GM21576 (cell line): ENCODE results near the gene RPS6KC1.
"Not testable (repeated sequence)": the region's sequence is repeated elsewhere in the genome, so short reads cannot be mapped to it uniquely, and the experiment has no call there.

ENCODE experiments used
- ATAC-seq: cut with Tn5 transposase; IDR thresholded peaks from one replicate; pipeline ENCODE4 v1.9.1; 2021; ENCODE audit warnings: mild to moderate bottlenecking, moderate library complexity; ENCODE audit not compliant: unreplicated experiment

Gene RPS6KC1

DNA sequence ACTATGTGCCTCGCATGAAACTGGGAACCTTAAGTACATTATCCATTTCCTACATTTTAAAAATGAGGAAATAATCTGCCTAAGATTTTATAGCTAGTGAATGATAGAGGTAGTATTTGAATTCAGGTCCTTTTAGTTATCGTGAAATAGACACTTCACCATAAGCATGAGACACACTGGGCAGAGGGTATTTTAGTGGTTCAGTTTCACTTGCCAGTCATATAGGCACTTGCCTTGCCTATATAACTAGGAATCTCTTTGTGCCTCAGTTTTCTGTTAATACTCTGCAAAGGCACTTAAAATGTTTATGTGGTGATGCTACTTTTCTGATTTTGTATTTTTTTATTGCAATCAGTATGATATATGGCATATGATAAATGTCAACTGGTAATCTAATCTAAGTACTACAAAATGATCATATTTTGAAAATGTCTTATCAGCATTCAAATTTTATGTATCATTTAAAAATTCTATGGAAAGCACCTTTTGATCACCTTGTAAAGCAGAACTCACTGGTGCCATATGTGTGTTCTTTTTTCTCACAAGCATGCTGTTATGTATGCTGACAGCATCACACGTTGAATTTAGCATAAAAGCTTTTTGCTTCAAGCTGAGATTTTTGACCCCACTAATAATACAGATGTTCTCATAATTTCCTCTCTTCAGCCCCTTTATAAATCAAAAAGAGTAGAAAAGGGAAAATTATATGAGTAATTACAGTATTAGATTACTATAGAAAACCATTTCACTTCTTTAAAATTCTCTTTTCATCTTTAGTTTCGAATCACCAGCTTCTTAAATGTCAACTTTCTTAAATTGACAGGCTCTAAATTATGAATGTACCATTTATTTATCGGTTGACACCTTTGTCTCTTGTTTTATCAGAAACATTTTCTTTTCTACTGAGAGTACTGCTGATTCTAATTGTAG is 52.6 kb downstream of the RPS6KC1 start:
- no peak for ATAC-seq

DNA sequence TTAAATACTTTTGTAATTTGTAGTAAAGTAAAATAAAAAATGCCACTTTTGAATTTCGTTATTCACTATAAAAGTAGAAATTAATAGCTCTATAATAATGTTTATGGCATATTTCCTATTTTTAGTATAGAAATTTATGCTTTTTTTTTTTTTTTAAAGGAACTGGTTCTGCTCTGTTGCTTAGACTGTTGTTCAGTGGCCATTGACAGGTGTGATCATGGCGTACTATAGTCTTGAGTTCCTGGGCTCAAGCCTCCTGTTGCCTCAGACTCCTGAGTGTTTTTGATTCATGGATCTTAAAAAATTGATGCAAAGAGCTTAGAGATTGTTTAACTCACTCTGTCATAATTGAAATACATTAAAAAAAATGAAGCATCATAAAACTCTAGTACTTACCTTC is 53.6 kb downstream of the RPS6KC1 start:
- no peak for ATAC-seq

DNA sequence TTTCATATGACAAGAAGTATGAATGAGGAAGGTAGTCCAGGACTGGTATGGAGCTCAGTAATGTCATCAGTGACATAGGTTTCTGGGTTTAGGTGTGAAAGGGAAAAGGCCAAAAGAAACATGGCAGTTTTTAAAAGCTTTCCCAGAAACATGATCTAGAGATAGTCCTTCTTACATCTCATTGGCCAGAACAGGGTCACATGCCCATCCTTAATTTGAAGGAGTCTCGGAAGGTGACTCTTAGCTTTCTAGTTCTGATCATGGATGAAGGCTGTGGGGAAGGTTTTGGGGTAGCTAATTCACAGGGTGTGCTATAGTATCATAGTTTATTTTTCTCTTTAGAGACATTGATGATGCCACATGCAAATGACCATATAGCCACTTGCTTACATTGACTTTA is 55.3 kb downstream of the RPS6KC1 start:
- no peak for ATAC-seq

DNA sequence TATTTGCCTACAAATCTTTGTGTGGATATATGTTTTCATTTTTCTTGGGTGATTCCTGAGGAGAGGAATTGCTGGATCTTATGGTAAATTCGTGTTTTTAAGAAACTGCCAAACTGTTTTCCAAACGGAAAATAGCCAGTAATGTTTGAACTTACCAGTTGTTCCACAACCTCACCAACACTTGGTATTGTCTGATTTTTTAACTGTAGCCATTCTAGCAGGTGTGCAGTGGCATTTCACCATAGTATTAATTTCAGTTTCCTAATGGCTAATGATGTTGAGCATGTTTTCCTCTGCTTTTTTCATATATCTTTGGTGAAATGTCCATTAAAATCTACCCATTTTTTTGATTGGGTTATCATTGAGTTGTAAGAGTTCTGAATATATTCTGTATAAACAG is 56.6 kb downstream of the RPS6KC1 start:
- no peak for ATAC-seq

DNA sequence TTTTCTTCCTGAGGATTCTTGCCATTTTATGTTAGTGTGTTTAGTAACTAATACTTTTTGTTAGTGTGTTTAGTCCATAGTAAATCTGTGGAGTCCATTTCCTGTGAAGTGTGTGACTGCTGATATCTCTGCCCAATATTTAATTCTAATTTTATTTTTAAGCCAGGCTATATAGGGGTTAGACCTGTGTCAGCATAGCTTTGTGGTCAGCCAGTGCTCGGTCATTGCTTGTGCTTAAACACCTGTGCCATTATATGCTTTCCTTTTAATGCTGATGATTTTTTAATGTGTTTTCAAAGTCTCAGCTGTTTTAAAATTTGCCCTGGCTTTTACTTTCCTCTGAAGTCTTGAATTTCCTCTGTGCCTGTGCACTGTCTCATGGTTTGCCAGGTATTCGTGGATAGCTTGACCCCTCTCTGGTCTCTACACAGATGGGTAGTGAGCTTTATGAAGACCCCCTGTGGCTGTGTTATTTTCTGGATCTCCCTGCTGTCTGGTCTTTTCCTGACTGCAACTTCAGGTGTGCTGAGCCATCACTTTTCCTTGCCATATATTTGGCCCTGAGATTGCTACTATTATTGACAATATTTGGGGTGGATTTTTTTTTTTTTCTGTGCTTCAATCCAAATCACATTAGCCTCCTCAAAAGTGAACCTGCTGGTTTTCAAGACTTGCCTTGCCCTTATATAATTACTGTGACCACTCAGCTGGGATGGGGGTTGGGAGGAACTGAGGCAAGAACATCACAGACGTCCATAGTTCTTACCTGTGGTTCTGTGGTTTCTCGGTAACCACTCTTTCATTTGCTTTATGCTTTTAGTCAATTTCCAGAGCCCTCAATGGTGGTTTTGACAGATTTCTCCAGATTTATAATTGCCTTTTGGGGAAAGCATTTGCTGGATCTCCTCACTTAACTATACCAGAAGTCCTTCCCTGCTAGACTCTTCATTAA is 59.6 kb downstream of the RPS6KC1 start:
- peak; percentile 90 for ATAC-seq

DNA sequence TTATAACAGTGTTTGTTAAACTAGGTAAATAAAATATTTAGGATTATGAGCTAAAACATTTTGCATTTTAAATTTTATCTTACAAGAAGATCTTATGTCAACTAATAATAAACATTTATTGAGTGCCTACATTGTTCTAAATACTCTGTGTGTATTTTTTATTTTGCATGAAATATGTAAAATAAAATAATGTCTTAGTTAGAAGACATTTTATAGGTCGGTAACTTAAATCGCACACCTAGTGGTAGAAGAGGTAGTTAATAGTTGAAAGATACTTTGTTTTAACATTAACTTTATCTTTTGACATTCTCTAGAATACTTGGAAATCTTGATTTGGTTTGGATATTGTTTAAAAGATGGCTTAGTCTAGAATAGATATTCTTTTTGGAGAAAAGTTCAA is 60.5 kb downstream of the RPS6KC1 start:
- ATAC-seq = no peak

DNA sequence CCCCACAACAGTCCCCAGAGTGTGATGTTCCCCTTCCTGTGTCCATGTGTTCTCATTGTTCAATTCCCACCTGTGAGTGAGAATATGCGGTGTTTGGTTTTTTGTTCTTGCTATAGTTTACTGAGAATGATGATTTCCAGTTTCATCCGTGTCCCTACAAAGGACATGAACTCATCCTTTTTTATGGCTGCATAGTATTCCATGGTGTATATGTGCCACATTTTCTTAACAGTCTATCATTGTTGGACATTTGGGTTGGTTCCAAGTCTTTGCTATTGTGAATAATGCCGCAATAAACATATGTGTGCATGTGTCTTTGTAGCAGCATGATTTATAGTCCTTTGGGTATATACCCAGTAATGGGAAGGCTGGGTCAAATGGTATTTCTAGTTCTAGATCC is 61.7 kb downstream of the RPS6KC1 start:
- ATAC-seq = not testable (repeated sequence)

DNA sequence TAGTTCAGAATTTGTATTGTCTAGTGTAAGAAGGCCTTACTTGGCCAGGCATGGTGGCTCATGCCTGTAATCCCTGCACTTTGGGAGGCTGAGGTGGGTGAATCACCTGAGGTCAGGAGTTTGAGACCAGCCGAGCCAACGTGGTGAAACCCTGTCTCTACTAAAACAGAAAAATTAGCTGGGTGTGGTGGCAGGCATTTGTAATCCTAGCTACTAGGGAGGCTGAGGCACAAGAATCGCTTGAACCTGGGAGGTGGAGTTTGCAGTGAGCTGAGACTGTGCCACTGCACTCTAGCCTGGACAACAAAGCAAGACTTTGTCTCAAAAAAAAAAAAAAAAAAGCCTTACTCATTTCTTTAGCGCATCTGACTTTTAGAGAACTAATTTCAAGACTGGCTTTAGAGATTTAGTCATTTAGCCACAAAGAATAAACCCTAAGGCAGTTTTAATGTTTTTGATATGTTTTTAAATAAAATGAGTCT is 66.7 kb downstream of the RPS6KC1 start:
- ATAC-seq = not testable (repeated sequence)

DNA sequence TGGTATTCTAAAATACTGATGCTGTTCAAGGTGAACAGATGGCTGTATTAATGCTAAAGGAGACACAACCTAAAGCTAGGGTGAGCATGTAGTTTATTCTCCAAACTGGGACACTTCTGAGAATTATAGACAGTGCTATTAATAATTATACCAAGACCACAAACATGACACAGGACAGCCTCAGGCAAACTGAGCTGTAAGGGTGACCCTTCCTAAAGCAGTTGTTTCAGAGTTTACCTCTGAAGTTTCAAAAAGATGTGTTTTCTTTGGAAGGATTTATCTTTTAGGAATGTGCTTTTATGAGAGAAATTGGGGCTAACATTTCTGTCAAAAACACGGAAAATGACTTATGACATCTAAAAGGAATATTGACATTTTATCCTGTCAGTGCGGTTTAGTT is 68.8 kb downstream of the RPS6KC1 start:
- ATAC-seq = no peak

DNA sequence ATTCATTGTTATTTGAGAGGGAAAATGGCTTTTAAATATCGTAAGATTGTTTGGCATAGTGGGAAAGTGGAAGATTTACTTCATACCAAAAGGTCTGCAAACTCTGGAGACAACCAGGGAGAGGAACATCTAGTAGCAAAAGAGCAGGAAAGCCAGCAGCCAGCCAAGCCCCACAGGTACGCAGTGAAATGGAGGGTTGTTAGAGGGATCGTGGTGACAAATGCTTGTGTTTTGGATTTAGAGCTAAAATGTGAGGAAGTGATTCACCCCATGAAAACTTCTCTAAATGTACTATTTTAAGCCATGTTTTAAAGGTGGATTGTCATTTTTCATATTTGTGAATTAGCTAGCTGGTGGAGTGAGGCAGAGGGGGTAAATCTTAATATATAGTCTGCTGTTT is 69.3 kb downstream of the RPS6KC1 start:
- ATAC-seq = no peak

DNA sequence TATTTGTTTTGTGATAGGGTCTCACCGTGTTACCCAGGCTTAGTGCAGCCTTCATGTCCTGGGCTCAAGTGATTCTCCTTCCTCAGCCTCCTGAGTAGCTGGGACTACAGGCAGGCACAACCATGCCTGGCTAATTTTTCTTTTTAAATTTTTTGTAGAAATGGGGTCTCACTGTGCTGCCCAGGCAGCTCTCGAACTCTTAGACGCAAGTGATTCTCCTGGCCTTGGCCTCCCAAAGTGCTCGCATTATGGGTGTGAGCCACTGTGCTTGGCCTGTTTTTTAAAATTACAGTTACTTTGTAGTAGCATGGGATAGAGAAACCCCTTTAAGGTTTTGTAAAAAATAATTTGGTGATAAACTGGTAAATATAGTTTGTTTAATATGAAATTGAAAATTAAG is 69.9 kb downstream of the RPS6KC1 start:
- no peak for ATAC-seq

DNA sequence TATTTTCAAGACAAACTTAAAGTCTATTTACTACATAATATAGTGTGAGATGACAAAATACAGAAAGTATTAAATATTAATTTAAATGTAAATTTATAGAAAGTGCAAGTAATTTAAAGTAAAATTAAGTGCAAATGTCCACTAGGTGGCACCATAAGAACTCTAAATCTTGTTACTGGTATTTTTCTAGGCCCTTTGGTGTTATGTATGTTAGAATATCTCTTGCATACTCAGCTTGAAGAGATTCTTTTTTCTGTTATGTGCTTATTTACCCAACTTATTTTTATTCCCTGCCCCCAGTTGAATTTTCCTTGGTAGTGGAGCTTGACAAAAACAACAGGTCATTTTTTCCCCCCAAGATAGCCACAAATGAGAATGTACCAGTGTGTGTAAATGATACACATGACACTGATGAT is 71.5 kb downstream of the RPS6KC1 start:
- ATAC-seq = no peak

DNA sequence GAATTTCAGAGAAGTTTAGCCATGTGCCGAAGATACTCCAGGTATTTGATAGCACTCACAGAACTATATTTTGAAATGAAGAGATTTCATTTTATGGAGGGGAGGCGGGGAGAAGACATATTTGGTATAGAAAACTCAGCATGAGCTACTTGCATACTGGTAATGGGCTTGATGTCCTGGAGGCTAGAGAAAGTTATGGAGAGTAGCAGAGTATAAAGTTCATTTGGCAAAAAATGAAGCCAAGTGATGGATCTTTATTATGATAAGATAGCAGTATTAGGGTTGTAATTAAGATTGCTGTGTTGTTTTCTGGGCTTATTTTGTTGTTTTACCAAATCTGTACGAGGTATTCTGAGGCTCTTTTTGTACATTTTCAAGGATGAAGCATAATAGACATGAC is 72.0 kb downstream of the RPS6KC1 start:
- no peak for ATAC-seq

DNA sequence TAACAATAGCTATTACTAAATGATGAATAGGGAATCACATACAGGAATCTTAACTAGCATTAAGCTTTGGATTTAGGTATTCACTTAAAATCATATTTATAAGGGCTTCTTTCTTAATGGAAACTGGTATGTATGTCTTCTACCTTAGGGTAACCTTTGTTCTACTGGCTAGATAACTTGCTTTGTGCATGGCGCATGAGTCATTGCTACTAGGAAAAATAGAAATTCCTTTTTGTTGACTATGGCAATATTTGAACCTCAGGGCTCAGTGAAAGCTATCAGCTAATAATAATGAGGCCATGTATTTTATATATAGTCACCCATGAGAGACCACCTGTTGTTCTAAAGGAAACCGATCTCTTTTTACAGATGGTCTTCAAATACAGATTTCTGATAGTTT is 72.5 kb downstream of the RPS6KC1 start:
- no peak for ATAC-seq

DNA sequence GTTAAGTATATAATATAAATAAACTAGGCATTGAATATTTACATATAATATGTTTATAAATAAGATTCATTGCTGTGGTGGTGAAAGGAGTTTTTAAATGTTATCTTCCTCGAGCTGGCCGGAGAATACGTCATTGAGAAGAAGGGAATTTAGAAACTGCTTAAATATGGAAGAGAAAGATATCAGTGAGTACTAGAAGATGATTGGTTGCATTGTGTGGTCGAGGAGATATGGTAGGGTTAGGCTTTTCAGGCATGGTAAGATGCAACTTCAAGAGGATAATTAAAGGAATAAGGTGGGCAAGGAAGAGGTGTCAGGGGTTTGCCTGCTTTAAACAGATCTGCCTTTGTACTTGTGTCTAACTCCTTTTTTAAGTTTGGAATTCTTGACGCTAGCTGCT is 73.5 kb downstream of the RPS6KC1 start:
- ATAC-seq = no peak

DNA sequence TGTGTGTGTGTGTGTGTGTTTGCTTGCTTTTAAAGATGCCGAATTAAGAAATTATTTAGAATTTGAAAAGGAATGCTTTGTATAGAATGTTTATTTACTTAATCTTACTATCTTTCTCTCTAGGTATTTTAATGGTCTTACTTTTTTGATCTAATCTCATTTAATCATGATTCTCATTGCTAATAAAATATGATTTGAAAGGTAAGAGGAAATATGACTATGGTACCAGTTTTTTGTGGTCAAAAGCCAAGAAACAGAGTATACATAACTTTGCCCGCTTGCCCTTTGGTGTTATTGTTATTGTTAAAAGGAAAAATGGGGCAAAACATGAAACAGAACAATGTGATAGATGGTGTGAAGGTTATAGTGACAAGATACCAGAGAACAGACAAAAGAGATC is 74.6 kb downstream of the RPS6KC1 start:
- no peak for ATAC-seq

DNA sequence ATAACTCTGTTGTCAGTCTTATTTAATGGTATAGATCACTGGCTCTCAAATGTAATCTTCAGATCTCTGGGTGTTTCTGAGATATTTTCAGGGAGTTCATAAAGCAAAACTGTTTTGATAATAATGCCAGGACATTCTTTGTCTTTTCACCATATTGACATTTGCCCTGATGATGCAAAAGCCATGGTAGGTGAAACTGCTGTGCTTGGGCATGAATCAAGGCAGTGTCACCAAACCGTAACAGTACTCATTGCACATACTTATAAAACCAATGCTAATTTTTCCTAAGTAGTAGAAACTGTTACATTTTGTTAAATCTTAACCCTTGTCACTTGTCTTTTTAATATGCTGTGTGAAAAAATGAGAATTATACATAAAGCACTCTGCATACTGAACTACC is 76.0 kb downstream of the RPS6KC1 start:
- no peak for ATAC-seq

DNA sequence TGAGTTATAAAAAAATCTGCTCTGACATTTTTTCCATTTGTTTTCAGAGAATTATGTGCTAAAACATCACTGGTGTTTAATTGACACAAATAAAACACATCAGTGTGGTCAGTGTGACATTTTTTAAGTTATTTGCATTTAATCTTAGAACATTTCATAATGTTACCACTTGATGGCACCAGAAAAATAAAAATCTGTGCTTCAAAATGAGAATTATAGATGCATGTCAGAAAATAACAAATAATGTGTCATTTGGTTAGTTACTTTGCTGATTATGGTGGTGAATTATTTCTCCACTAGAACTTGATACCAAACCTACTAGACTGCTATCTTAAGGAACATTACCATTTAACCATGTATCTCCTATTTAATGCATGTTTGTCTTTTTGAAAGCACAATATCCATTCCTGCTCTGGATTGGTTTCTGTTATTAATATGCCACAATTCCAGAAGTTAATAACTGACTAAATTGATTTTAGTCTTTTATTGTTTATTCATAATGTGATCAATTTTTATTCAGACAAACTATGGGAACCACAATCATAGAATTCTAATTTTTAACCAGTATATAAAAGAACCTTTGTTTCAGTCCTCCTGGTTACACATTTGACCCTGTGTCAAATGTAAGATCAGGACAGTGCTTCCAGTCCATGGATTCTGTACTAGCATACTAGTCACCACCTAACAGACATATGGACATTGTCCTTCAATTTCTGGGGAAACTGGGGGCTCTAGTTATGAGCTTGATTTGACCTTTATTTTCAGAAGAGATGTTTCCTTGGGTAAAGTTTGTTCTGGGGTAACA is 81.0 kb downstream of the RPS6KC1 start:
- ATAC-seq = no peak

DNA sequence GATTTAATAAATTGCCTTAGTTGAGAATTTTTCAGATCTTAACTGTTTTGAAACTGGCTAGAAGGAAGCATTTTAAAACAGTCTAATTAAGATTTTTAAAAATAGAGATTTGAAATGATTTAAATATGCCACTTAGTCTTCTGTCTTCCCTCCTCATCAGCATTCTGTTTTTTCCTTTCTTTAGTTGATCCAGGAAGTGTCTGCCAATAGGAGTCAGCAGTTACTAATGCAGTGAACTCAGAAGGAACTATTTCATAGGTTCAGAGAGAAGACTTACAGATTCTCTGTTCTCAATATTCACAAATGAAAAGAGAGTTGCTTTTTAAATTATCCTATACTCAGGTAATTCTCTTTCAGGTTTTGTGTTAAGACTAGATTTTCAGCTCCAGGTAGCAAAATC is 84.5 kb downstream of the RPS6KC1 start:
- ATAC-seq = no peak

DNA sequence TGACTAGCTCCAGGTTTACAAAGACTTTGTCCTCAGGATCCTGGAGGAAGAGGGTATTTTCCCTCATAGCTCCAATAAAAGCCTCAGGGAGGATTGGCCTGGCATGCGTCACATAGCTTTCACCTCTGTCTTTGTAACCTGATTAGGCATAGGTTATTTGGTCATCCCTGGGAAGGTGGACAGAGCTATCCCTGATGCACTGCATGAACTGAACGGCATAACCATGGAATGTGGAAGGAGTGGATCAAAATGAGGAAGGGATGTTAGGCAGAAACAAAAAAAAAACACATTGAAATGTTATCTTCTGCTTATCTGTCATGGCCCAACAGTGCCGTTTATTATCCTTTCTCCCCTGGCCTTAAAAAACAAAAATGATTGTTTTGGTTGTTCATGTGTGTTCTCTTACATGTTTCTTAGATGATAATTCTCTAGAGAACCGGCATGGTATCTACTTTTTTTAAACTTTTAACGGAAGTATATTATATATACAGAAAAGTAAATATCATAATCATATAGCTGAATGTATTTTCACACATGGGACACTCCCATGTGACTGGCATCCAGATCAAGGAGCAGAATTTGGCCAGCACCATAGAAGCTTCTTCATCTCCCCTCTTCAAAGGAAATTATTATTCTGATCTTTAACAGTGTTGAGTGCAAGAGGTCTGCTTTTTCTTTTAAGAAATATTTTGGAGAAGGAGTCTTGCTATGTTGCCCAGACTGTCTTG is 85.3 kb downstream of the RPS6KC1 start:
- no peak for ATAC-seq
